Measurements from ENCODE around the gene LY86. TPM values are rescaled to one million over a fixed set of nuclear protein-coding genes. Genes with fewer than 3 reads are reported as not detected.

The LY86 gene
- total RNA-seq, 1 donor from 2014 or later: not detected

GRCh38 chr6:6678811-6679210 is 90.3 kb downstream of the LY86 start:
- no peaks in the 10 kb centered on the region for H3K27me3 Mint-ChIP-seq (ENCODE audit: low read depth)
- no peaks in the 10 kb centered on the region for H3K36me3 Mint-ChIP-seq
- peak overlapping the region; percentile 70 for H3K27ac Mint-ChIP-seq
- peaks cover 59% of the 10 kb centered on the region for H3K4me1 Mint-ChIP-seq
- H3K4me3 Mint-ChIP-seq: no peak overlapping the region
- TF ChIP-seq CTCF (IDR thresholded peaks at IDR 0.05; ENCODE audit: unreplicated experiment): no peak
- no peak for DNase-seq (ENCODE audit: low spot score in 2 of 2, unreplicated experiment in 2 of 2)
- no peaks in the 10 kb centered on the region for H3K9me3 Mint-ChIP-seq

DNA sequence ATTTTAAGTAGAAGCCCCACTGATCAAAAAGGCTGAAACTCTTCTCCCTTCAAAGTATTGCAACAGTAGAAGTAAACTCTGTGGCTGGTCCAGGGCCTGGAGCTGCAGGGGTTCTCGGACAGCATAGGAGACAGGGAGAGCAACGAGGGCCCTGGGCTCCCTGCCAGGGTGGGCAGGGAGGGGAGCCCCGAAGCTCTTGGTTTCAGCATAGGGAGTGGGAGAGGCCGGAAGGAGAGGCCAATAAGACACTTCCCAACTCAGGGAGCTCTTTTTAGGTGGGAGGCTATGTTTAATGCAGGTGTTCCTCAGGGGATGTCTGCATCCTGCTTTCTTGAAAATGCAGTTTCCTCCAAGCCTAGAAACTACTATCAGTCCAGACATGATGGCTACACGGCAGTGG is 91.1 kb downstream of the LY86 start:
- Mint-ChIP-seq H3K9me3 (no peaks in the 10 kb centered on the region), H3K4me1 (peaks cover 66% of the 10 kb centered on the region), H3K36me3 (no peaks in the 10 kb centered on the region), H3K27ac (peak overlapping the region; percentile 70), H3K27me3 (ENCODE audit: low read depth) (no peaks in the 10 kb centered on the region), H3K4me3 (no peak overlapping the region)
- TF ChIP-seq CTCF (IDR thresholded peaks at IDR 0.05; ENCODE audit: unreplicated experiment): no peak
- DNase-seq (ENCODE audit: low spot score in 2 of 2, unreplicated experiment in 2 of 2): no peak

- no peak overlapping the region for H3K4me3 Mint-ChIP-seq
- peak overlapping the region; percentile 84 for H3K27ac Mint-ChIP-seq
- H3K27me3 Mint-ChIP-seq (ENCODE audit: low read depth): no peaks in the 10 kb centered on the region
- DNase-seq (ENCODE audit: low spot score in 2 of 2, unreplicated experiment in 2 of 2): no peak
- no peaks in the 10 kb centered on the region for H3K9me3 Mint-ChIP-seq
- peaks cover 67% of the 10 kb centered on the region for H3K4me1 Mint-ChIP-seq
- no peak for TF ChIP-seq CTCF (IDR thresholded peaks at IDR 0.05; ENCODE audit: unreplicated experiment)
- no peaks in the 10 kb centered on the region for H3K36me3 Mint-ChIP-seq
These were observed 92.0 kb downstream of the LY86 start for GRCh38 chr6:6680526-6680925.

- H3K4me3 Mint-ChIP-seq: no peak overlapping the region
- DNase-seq (ENCODE audit: low spot score in 2 of 2, unreplicated experiment in 2 of 2): no peak
- no peaks in the 10 kb centered on the region for H3K36me3 Mint-ChIP-seq
- no peaks in the 10 kb centered on the region for H3K9me3 Mint-ChIP-seq
- TF ChIP-seq CTCF (IDR thresholded peaks at IDR 0.05; ENCODE audit: unreplicated experiment): no peak
- H3K27ac Mint-ChIP-seq: peak overlapping the region; percentile 84
- H3K4me1 Mint-ChIP-seq: peaks cover 67% of the 10 kb centered on the region
- H3K27me3 Mint-ChIP-seq (ENCODE audit: low read depth): no peaks in the 10 kb centered on the region
These were observed 92.7 kb downstream of the LY86 start for GRCh38 chr6:6681075-6681849.

DNA sequence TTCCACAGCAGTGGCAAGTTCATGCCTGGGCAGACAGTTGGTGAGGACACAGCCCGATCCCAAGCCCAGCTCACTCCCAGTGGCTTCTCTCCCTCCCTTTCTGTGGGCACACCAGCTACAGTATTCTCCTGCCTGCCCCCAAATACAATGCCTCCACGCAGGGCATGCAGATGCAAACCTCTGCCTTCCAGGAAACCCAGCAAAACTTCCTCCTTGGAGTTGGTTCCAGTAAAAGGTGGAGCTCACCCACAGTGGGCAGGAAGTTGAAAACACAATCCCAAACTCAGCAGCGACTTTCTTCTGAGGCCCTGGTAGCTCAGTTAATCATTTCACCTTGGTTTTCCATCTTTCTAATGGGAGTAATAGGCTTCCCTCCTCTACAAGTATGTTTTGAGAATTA is 93.7 kb downstream of the LY86 start:
- H3K4me3 Mint-ChIP-seq: no peak overlapping the region
- no peaks in the 10 kb centered on the region for H3K36me3 Mint-ChIP-seq
- no peaks in the 10 kb centered on the region for H3K9me3 Mint-ChIP-seq
- no peak overlapping the region for H3K27ac Mint-ChIP-seq
- TF ChIP-seq CTCF (IDR thresholded peaks at IDR 0.05; ENCODE audit: unreplicated experiment): no peak
- H3K4me1 Mint-ChIP-seq: peaks cover 66% of the 10 kb centered on the region
- DNase-seq (ENCODE audit: low spot score in 2 of 2, unreplicated experiment in 2 of 2): no peak
- H3K27me3 Mint-ChIP-seq (ENCODE audit: low read depth): no peaks in the 10 kb centered on the region

Measured in mesothelial cell of epicardium (in vitro differentiated cells).